HCT116 (cell line): Measurements from ENCODE around the gene NAB2.

ENCODE experiments used
- EZH2 ChIP-seq: fragments of 200-600 bp; sonication (generic); IDR thresholded peaks from 2 replicates; pipeline ENCODE4 v1.6.1; 2017; ENCODE audit warnings: antibody characterized with exemption, mixed run types
- EZH2phosphoT487 ChIP-seq: fragments of 200-600 bp; IDR thresholded peaks from 2 replicates; pipeline ENCODE4 v1.6.1; 2018; ENCODE audit warnings: antibody characterized with exemption, borderline replicate concordance
- JUND ChIP-seq: IDR thresholded peaks from 2 replicates; pipeline ENCODE4 v1.6.1; 2012
- POLR2A ChIP-seq: IDR thresholded peaks from 2 replicates; pipeline ENCODE4 v1.7.0; 2011; ENCODE audit warnings: borderline replicate concordance; ENCODE audit not compliant: insufficient read depth, insufficient read length; ENCODE audit errors: extremely low read depth
- POLR2AphosphoS5 ChIP-seq: IDR thresholded peaks from 2 replicates; pipeline ENCODE4 v1.6.1; 2011; ENCODE audit warnings: mild to moderate bottlenecking, low read depth, low read length, moderate library complexity
- SIN3A ChIP-seq: IDR thresholded peaks from 2 replicates; pipeline ENCODE4 v1.6.1; 2012; ENCODE audit warnings: low read depth
- SRF ChIP-seq: IDR thresholded peaks from 2 replicates; pipeline ENCODE4 v1.6.1; 2012; ENCODE audit warnings: low read depth
- YY1 ChIP-seq: IDR thresholded peaks from 2 replicates; pipeline ENCODE4 v1.6.1; 2011; ENCODE audit warnings: low read length, low read depth, moderate library complexity, mild to moderate bottlenecking; ENCODE audit not compliant: insufficient replicate concordance; ENCODE audit errors: extremely low read depth
- ZNF274 ChIP-seq: fragments of 200-500 bp; sonication (Bioruptor generic); IDR thresholded peaks from 2 replicates; pipeline ENCODE4 v1.6.1; 2014; ENCODE audit warnings: mild to moderate bottlenecking, low read depth, low read length, inconsistent platforms
- TF ChIP-seq, protein P1 (sequence below): IDR thresholded peaks from 2 replicates; pipeline ENCODE4 v1.6.1; 2011; ENCODE audit warnings: mild to moderate bottlenecking, low read length, moderate library complexity; ENCODE audit not compliant: insufficient replicate concordance; ENCODE audit errors: extremely low read depth
- TF ChIP-seq, protein P2 (sequence below), 3 experiments: fragments of 200-600 bp in 1 of 3; sonication (generic) in 1 of 3; IDR thresholded peaks in 2 of 3; conservative IDR thresholded peaks in 1 of 3; 2 replicates each; pipeline ENCODE4 v1.5.1; 2012 to 2017; ENCODE audit warnings: low read depth in 2 of 3, low read length in 2 of 3, antibody characterized with exemption in 1 of 3, borderline replicate concordance in 1 of 3, control low read depth in 1 of 3, mild to moderate bottlenecking in 1 of 3, mixed read lengths in 1 of 3, mixed run types in 1 of 3, moderate library complexity in 1 of 3; ENCODE audit not compliant: insufficient read depth in 1 of 3
- TF ChIP-seq, protein P3 (sequence below): IDR thresholded peaks from 2 replicates; pipeline ENCODE4 v1.6.1; 2012
- TF ChIP-seq, protein P4 (sequence below): IDR thresholded peaks from 2 replicates; pipeline ENCODE4 v1.6.1; 2012; ENCODE audit warnings: low read depth

DNA sequence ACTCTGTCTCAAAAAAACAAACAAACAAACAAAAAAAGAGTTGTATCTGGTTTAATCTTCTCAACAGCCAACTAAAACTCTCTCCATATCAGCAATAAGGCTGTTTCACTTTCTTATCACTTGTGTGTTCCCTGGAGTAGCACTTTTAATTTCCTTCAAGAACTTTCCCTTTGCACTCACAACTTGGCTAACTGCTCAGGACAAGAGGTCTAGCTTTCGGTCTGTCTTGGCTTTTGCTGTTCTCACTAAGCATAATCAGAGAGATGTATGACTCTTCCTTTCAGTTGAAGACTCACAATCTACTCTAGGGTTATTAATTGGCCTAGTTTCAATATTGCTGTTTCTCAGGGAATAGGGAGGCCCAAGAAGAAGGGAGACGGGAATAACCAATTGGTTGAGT is 22.7 kb upstream of the NAB2 start:
- TF ChIP-seq, protein P1, sequence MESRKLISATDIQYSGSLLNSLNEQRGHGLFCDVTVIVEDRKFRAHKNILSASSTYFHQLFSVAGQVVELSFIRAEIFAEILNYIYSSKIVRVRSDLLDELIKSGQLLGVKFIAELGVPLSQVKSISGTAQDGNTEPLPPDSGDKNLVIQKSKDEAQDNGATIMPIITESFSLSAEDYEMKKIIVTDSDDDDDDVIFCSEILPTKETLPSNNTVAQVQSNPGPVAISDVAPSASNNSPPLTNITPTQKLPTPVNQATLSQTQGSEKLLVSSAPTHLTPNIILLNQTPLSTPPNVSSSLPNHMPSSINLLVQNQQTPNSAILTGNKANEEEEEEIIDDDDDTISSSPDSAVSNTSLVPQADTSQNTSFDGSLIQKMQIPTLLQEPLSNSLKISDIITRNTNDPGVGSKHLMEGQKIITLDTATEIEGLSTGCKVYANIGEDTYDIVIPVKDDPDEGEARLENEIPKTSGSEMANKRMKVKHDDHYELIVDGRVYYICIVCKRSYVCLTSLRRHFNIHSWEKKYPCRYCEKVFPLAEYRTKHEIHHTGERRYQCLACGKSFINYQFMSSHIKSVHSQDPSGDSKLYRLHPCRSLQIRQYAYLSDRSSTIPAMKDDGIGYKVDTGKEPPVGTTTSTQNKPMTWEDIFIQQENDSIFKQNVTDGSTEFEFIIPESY, result no peak
- TF ChIP-seq POLR2A, result no peak
- TF ChIP-seq ZNF274, result no peak
- no peak for TF ChIP-seq EZH2phosphoT487
- TF ChIP-seq, protein P2, sequence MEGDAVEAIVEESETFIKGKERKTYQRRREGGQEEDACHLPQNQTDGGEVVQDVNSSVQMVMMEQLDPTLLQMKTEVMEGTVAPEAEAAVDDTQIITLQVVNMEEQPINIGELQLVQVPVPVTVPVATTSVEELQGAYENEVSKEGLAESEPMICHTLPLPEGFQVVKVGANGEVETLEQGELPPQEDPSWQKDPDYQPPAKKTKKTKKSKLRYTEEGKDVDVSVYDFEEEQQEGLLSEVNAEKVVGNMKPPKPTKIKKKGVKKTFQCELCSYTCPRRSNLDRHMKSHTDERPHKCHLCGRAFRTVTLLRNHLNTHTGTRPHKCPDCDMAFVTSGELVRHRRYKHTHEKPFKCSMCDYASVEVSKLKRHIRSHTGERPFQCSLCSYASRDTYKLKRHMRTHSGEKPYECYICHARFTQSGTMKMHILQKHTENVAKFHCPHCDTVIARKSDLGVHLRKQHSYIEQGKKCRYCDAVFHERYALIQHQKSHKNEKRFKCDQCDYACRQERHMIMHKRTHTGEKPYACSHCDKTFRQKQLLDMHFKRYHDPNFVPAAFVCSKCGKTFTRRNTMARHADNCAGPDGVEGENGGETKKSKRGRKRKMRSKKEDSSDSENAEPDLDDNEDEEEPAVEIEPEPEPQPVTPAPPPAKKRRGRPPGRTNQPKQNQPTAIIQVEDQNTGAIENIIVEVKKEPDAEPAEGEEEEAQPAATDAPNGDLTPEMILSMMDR (IDR thresholded peaks at IDR 0.05 in 2 of 3, conservative IDR thresholded peaks at IDR 0.05 in 1 of 3; ENCODE audit: borderline replicate concordance in 1 of 3, insufficient read depth in 1 of 3, low read depth in 2 of 3, low read length in 2 of 3), result no peak
- TF ChIP-seq EZH2, result no peak
- no peak for TF ChIP-seq YY1
- TF ChIP-seq, protein P3, sequence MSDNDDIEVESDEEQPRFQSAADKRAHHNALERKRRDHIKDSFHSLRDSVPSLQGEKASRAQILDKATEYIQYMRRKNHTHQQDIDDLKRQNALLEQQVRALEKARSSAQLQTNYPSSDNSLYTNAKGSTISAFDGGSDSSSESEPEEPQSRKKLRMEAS, result no peak
- TF ChIP-seq, protein P4, sequence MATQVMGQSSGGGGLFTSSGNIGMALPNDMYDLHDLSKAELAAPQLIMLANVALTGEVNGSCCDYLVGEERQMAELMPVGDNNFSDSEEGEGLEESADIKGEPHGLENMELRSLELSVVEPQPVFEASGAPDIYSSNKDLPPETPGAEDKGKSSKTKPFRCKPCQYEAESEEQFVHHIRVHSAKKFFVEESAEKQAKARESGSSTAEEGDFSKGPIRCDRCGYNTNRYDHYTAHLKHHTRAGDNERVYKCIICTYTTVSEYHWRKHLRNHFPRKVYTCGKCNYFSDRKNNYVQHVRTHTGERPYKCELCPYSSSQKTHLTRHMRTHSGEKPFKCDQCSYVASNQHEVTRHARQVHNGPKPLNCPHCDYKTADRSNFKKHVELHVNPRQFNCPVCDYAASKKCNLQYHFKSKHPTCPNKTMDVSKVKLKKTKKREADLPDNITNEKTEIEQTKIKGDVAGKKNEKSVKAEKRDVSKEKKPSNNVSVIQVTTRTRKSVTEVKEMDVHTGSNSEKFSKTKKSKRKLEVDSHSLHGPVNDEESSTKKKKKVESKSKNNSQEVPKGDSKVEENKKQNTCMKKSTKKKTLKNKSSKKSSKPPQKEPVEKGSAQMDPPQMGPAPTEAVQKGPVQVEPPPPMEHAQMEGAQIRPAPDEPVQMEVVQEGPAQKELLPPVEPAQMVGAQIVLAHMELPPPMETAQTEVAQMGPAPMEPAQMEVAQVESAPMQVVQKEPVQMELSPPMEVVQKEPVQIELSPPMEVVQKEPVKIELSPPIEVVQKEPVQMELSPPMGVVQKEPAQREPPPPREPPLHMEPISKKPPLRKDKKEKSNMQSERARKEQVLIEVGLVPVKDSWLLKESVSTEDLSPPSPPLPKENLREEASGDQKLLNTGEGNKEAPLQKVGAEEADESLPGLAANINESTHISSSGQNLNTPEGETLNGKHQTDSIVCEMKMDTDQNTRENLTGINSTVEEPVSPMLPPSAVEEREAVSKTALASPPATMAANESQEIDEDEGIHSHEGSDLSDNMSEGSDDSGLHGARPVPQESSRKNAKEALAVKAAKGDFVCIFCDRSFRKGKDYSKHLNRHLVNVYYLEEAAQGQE, result no peak
- TF ChIP-seq POLR2AphosphoS5, result no peak
- TF ChIP-seq JUND, result no peak
- TF ChIP-seq SIN3A, result no peak
- no peak for TF ChIP-seq SRF
